NCI-H446 (cell line): ENCODE data around the gene CNOT3.
"Not testable (repeated sequence)": the region's sequence is repeated elsewhere in the genome, so short reads cannot be mapped to it uniquely, and the experiment has no call there.

ENCODE experiments used
- DNase-seq, 2 experiments: peaks; one replicate each; lab custom pipeline; 2025; lab: John Stamatoyannopoulos, UW

CNOT3 gene

GRCh38 chr19:54191011-54191810 lies 53.6 kb downstream of the CNOT3 start, which contains the start of gene TSEN34:
Gene TSEN34 (plus strand): TSS chr19:54191308. CDS start chr19:54191365, 57 bp downstream.
- peak; percentile 93 to 94 for DNase-seq

GRCh38 chr19:54191811-54192453 lies 54.4 kb downstream of the CNOT3 start:
- DNase-seq: no peak

- DNase-seq: no peak
These were observed 55.4 kb downstream of the CNOT3 start for GRCh38 chr19:54193011-54193410.

- not testable (repeated sequence) for DNase-seq
These were observed 56.9 kb downstream of the CNOT3 start for GRCh38 chr19:54194463-54194862.

- DNase-seq: no peak
These were observed 59.0 kb downstream of the CNOT3 start for GRCh38 chr19:54196536-54196935.

GRCh38 chr19:54197121-54197520 lies 59.6 kb downstream of the CNOT3 start:
- no peak for DNase-seq

- DNase-seq: no peak
These were observed 61.8 kb downstream of the CNOT3 start for GRCh38 chr19:54199401-54199800.

- no peak for DNase-seq
These were observed 63.7 kb downstream of the CNOT3 start for GRCh38 chr19:54201172-54201701.

- no peak for DNase-seq
These were observed 64.4 kb downstream of the CNOT3 start for GRCh38 chr19:54201980-54202379.

- no peak for DNase-seq
These were observed 65.6 kb downstream of the CNOT3 start for GRCh38 chr19:54203151-54203611.

- DNase-seq: no peak
These were observed 67.4 kb downstream of the CNOT3 start for GRCh38 chr19:54204767-54205468.
